ENCODE results near the gene RNF14. TPM values are rescaled to one million over a fixed set of nuclear protein-coding genes. Genes with fewer than 3 reads are reported as not detected.

Gene RNF14
- total and polyA plus RNA-seq, 2 of the 8 experiments (the other 6 are each of a cell fraction or from before 2014, with no cell fraction given): 4.7 to 20.2 TPM

- DNase-seq (ENCODE audit: low read depth in 1 of 2, low spot score in 2 of 2): no peak
- TF ChIP-seq TAF1 (IDR thresholded peaks at IDR 0.05; ENCODE audit: low read depth, low read length): no peak
- TF ChIP-seq ATF3 (IDR thresholded peaks at IDR 0.05; ENCODE audit: insufficient read depth, low read depth, low read length): no peak
- TF ChIP-seq CBX5 (IDR thresholded peaks at IDR 0.05; ENCODE audit: low read depth, low read length): no peak
- TF ChIP-seq NRF1 (IDR thresholded peaks at IDR 0.05; ENCODE audit: low read depth, low read length): no peak
- no peak for TF ChIP-seq RFX5 (IDR thresholded peaks at IDR 0.05; ENCODE audit: borderline replicate concordance, low read depth, low read length)
- TF ChIP-seq TBP (IDR thresholded peaks at IDR 0.05; ENCODE audit: low read depth, low read length): no peak
- TF ChIP-seq NANOG (IDR thresholded peaks at IDR 0.05; ENCODE audit: insufficient read depth, low read depth, low read length, poor library complexity, severe bottlenecking): no peak
- TF ChIP-seq JUN (IDR thresholded peaks at IDR 0.05; ENCODE audit: low read depth, low read length): no peak
- no peak for TF ChIP-seq CEBPB (IDR thresholded peaks at IDR 0.05; ENCODE audit: low read depth, low read length)
- no peak for TF ChIP-seq PHF8 (conservative IDR thresholded peaks at IDR 0.05; ENCODE audit: low read depth, low read length)
- no peak for TF ChIP-seq KDM1A (IDR thresholded peaks at IDR 0.05; ENCODE audit: borderline replicate concordance, low read length)
- no peak for TF ChIP-seq BCL11A (IDR thresholded peaks at IDR 0.05; ENCODE audit: low read depth in 2 of 2, low read length in 2 of 2)
- no peak for TF ChIP-seq TAF7 (optimal IDR thresholded peaks at IDR 0.05; ENCODE audit: borderline replicate concordance, low read depth, low read length)
Observed at GRCh38 chr5:141940695-141941271, 28.1 kb upstream of the RNF14 start.

More at GRCh38 chr5:141940695-141941271, 28.1 kb upstream of the RNF14 start:
- ChIA-PET CTCF (ENCODE audit: partially characterized antibody) (interaction anchor here (0.6 to 20.8 kb wide), 21 partner anchors 11 to 296 kb away, joined by 3 to 324 read pairs (median 4); partner anchors contain the start of genes DELE1, PCDH12 and RNF14), POLR2A (ENCODE audit: partially characterized antibody) (interaction anchor here (0.9 to 9.2 kb wide), 13 partner anchors 8 to 304 kb away, joined by 3 to 121 read pairs (median 4); partner anchors contain the start of genes DELE1, HDAC3, PCDH12 and RELL2)
- no peaks in the 10 kb centered on the region for H3K79me1 ChIP-seq (ENCODE audit: low read depth, low read length)
- H3K14ac ChIP-seq (ENCODE audit: insufficient read length): no peak overlapping the region
- H3K27me3 ChIP-seq (replicated peaks in 1 of 4; ENCODE audit: control insufficient read depth in 3 of 4, extremely low read depth in 1 of 4, insufficient read depth in 3 of 4, low read length in 3 of 4): no peaks in the 10 kb centered on the region; a peak in 1 of 7 replicates
- peaks cover 0 to 9% (median 7%) of the 10 kb centered on the region in 4 experiments; a peak in 5 of 7 replicates for H3K4me1 ChIP-seq (replicated peaks in 1 of 4; ENCODE audit: control insufficient read depth in 3 of 4, insufficient read depth in 4 of 4, low read length in 3 of 4)
- WGBS, 2 experiments (ENCODE audit: extremely low coverage in 1 of 2, insufficient coverage in 1 of 2, insufficient read length in 1 of 2, insufficient replicate concordance in 2 of 2, low coverage in 1 of 2, low lambda C conversion rate in 2 of 2, missing lambda C conversion rate in 1 of 2): 70% methylated on average over 6 of the region's 6 CpGs; no CpG with 5 or more reads in 1 of the 2 experiments
- no peak overlapping the region for H2BK120ac ChIP-seq (replicated peaks; ENCODE audit: low read depth, low read length)
- H3K27ac ChIP-seq (ENCODE audit: low read depth, low read length): no peak overlapping the region
- no peak overlapping the region for H3K4me3 ChIP-seq (ENCODE audit: extremely low read depth in 1 of 4, insufficient read depth in 2 of 4, low read depth in 3 of 4, low read length in 4 of 4)
- H3K9me3 ChIP-seq (ENCODE audit: insufficient read depth in 2 of 2, low read depth in 1 of 2, low read length in 1 of 2): no peaks in the 10 kb centered on the region
- no peak overlapping the region for H3K4ac ChIP-seq (replicated peaks; ENCODE audit: insufficient read length, low read depth, low read length)
- no peak for FAIRE-seq
- H2BK5ac ChIP-seq (ENCODE audit: low read depth, low read length): no peak overlapping the region
- no peak overlapping the region for H3K23ac ChIP-seq (ENCODE audit: insufficient read length)
- H3K79me2 ChIP-seq (ENCODE audit: control insufficient read depth in 1 of 2, insufficient read depth in 2 of 2, low read length in 2 of 2): no peaks in the 10 kb centered on the region
- no peaks in the 10 kb centered on the region for H3K23me2 ChIP-seq (ENCODE audit: low read depth, low read length)
- no peak overlapping the region for H2AK5ac ChIP-seq (ENCODE audit: low read depth, low read length)
- no peak overlapping the region for H2AFZ ChIP-seq (ENCODE audit: low read length)
- H4K91ac ChIP-seq (replicated peaks; ENCODE audit: insufficient read length, low read length): no peak overlapping the region
- no peak overlapping the region for H4K5ac ChIP-seq (ENCODE audit: insufficient read length, low read depth, low read length)
- H3K4me2 ChIP-seq (ENCODE audit: insufficient read depth in 1 of 2, low read depth in 2 of 2, low read length in 2 of 2): no peak overlapping the region
- no peak overlapping the region for H2BK15ac ChIP-seq (ENCODE audit: low read length)
- no peak overlapping the region for H3K9ac ChIP-seq (replicated peaks in 1 of 4; ENCODE audit: extremely low read depth in 1 of 4, low read depth in 3 of 4, low read length in 3 of 4)
- no peak overlapping the region for H3K56ac ChIP-seq (replicated peaks; ENCODE audit: insufficient read length, low read depth, low read length)
- no peak overlapping the region for H4K8ac ChIP-seq (ENCODE audit: extremely low read depth, insufficient read depth, low read length)
- no peak overlapping the region for H2BK12ac ChIP-seq (ENCODE audit: low read depth, low read length)
- no peak overlapping the region for H2BK20ac ChIP-seq (ENCODE audit: low read length)
- H3K18ac ChIP-seq (ENCODE audit: extremely low read depth, low read length): no peak overlapping the region
- peaks cover 11 to 33% (median 24%) of the 10 kb centered on the region in 4 experiments for H3K36me3 ChIP-seq (ENCODE audit: control insufficient read depth in 2 of 4, insufficient read depth in 4 of 4, low read length in 3 of 4)
- peaks cover 0 to 2% of the 10 kb centered on the region in 2 experiments for H4K20me1 ChIP-seq (replicated peaks in 1 of 2; ENCODE audit: control insufficient read depth in 1 of 2, insufficient read depth in 2 of 2, low read length in 2 of 2)

All from H1 (cell line).